ENCODE measurements around the gene ERLIN1.

Gene ERLIN1

DNA sequence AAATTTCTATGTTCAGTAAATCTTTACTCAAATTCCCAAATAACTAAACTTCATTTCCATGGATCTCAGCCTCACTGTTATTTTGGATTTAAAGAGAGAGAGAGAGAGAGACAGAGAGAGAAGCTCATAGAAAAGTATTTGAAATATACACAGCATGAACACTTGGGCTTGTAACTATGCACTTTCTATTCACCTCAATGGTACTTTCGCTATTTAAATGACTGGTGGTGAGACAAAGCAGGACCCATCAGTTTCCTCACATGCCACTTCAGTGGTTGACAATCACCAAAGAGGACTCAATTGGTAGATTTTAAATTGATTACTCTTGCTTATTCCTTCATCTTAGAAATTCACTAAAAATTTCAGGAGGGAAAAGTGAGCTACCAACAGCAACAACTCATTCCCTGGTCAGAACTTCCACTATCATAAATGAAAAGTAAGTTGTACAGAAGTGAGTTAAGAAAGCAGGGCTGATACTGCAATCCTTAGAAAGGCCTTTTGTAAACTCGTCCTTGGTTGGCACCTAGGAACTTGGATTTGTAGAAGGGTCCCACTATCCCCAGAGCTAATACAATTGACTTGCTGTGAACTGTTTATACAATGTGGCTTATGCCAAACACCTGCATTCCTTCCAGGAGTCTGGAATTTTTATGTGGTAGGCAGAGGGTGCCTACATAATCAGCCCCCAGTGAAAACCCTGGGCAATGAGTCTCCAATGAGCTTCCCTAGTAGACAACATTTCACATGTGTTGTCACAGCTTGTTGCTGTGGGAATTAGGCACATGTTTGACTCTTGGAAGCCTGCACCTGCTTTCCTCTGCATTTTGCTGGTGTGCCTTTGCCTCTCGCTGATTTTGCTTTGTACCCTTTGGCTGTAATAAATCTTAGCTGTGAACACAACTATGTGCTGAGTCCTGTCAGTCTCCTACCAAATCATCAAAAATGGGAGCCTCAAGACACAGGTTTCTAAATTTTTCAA is 10.8 kb downstream of the ERLIN1 start:
- intact Hi-C loops (cut with DNase I), result no loop called here
- DNase-seq, result no peak

DNA sequence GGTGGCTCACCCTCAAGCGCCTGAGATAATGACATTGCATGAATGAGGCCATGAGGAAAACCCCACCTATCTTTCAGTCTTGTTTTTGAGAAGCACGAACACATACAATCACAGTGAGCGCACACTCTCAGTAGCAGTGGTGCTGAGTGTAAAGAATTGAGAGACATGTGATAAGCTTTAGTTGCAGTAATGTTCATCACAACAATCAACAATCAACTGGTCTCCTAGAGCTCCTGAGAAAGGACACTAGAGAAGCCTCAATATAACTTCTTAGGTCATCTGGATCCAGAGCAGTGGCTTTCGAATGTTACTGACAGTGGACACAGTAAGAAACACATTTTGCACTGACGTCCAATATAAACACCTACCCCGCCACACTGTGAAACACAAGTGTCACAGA is 12.8 kb downstream of the ERLIN1 start:
- no peak for DNase-seq
- intact Hi-C loops (cut with DNase I), result no loop called here

DNA sequence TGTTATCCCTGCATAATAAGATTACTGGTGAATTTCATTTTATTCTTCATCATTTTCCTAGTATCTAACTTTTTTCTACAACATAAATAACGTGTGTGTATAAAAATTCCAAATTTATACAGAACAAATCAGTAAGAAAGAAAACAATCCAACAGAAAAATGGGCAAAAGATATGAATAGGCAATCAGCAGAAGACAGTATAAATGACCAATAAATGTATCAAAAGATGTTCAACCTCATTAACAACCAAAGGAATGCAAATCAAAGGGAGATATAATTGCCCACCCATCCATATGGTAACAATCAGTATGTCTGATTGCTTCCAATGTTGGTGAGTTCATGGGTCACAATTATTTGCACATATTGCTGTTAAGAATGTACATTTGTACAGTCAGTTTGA is 13.5 kb downstream of the ERLIN1 start:
- no peak for DNase-seq
- intact Hi-C loops (cut with DNase I), result no loop called here

DNA sequence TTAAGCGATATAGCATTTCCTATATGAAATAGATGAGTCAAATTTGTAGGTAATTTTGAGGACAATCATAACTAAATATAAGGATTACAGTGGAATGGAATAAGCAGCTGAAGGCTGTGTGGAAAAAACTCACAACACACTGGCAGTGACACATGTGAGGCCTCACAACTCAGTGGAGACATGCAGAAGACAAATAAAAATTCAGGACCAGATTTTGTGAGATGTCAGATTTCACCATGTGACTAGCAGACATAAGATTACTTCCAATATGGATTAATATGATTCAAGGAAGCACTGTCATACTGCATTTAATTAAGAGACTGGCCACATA is 17.6 kb downstream of the ERLIN1 start:
- no peak for DNase-seq
- intact Hi-C loops (cut with DNase I), result no loop called here

DNA sequence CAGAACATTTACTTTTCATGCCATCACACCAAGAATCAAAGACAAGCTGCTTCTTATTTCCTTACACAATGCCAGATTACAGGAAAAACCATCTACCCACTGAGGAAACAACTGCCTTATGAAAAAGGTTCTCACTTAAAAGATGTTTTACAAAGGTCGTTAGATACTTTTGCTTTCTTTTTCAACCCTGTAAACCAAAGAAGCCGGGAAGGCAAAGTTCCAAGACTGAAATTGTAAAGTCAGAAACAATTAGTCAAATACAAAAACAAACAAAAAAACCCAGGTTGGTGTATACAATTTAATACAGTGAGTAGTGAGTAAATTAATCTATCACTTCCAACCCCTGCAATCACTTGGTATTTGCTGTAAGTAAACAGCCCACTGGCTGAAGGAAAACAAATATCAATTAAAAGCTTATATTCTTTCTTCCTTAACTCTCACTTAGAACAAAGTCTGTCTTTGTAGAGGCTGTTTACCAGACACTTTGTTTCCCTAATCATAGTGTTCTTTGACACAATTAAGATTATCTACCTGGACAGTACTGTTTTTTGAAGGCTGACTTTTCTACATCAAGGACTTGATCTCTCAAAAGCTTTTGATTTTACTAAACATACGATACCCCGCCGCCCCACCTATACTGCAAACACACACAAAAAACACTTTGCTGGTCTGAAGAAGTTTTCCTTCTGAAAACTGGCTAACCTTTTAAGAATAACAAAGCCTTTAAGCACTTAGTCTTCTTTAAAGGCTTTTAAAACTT is 18.1 kb downstream of the ERLIN1 start:
- intact Hi-C loops (cut with DNase I), result no loop called here
- DNase-seq, result no peak

DNA sequence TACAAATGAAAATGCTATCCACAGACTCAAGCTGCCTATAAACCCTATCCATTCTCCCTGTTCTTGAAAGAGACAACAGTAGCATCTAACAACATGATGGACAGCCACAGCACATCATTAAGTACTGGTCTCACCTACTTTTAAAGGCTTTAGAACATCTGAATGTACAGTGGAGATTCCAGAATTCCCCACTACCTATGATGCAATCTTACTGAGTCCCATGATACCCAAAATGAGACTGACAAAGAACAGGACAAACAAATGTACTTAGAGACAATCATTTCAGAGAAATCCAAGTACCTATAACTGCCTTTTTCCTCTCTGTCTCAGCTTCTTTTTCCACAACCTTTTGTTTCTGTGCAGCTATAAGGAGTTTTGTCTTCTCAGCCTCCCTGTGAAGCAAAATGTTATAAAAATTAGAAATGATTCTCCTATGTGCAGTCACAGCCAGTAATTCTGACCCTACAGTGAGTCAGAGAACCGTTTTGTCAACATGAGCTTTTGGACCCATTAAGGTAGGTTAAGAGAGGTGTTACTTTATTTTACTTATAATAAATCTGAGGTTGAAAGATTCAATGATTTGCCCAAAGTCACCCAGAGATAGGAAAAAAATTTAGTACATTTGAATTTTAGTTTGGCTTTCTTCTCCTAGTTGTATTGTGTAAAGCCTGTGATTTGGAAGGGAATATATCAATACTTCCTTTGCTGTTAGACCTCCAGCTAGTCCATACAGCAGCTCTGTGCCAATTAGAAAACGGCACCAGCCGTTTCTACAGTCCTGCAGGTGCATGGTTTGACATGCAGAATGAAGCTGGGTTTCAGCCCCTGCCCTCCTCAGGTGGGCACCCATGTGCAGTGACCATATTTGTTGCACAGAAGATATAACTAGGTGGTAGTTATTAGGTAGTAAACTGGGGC is 21.9 kb downstream of the ERLIN1 start:
- DNase-seq, result no peak
- intact Hi-C loops (cut with DNase I), result no loop called here

DNA sequence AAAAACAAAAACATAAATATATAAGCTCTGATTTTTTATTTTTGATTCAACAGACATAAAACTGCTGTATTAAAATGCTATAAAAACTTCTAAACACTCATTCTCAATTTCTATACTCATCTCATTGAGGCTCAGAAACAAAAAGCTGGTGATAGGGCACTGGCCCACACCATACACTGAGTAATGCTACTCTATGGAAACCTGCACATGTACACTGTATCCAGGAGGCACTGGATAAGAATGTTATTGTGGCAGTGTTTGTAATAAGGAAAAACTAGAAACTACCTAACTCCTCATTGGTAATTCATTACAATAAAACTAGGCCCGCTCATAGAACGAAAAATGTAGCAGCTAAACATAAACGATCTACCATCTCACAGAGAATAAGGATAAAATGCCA is 23.1 kb downstream of the ERLIN1 start:
- no peak for DNase-seq
- intact Hi-C loops (cut with DNase I), result no loop called here

DNA sequence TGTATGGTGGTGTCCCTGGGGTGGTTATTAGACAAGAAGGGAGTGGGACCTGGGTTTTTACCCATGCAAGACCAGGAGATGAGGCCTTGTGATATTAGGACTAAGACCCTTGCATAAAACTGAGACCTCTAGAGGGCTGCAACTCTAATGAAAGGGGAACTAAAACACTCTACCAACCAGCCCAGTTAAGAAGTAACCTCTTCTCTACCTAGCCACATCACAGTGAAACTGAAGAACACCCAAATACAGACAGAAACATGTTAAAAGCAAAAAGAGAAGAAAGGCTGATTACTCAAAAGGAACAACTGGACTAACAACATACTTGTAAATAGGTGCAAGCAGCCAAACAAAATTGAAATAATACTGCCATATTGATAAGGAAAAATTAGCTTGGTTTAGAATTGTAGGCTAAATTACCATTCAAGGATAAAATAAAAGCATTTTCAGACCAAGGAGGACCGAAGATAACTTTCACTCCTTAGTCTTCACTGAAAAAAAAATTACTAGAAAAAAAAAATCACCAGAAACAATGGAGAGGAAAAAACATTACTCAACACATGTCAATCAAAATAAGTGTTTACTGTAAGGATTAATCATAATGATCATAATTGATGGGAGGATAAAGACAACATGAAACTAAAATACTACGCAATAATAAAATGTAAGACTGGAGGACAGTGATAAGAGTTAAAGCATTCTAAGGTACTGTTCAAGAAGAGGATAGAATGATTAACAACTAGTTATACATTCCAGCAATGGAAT is 27.6 kb downstream of the ERLIN1 start:
- no peak for DNase-seq
- intact Hi-C loops (cut with DNase I), result no loop called here

DNA sequence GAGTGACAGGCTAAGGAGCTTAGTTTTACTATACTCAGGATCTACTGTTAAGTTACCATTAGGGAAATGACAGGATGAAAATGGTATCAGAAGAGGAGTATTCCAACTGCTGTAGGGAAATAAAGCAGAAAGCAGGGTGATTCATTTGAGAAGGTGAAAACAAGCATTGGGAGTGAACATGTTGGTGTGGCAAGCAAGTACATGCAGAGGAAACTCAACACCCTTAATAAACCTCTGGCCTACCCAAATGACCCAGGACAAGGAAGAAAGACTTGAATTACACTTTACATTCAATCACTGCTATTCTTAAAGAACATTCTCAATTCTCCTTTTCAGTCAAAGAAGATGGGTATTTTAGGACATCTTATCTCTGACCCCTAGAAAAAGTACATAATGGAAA is 28.7 kb downstream of the ERLIN1 start:
- intact Hi-C loops (cut with DNase I), result no loop called here
- no peak for DNase-seq

DNA sequence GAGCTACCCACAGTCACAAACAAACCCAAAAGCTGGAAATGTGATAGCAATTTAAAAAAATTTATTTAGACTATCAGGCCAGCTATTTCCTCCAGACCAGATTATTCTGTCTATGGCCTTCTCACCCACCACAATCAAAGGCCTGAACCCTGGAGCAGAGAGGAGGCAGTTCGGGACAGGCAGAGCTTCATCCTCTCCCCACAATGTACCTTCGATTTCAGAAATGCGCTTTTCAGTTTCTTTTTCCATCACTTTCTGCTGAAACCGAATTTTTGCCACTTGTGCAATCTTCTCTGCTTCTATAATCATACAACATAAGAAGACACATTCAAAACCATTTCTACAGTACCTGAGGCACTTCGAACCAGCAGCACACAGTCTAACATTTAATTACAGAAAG is 29.9 kb downstream of the ERLIN1 start:
- intact Hi-C loops (cut with DNase I), result no loop called here
- DNase-seq, result no peak

DNA sequence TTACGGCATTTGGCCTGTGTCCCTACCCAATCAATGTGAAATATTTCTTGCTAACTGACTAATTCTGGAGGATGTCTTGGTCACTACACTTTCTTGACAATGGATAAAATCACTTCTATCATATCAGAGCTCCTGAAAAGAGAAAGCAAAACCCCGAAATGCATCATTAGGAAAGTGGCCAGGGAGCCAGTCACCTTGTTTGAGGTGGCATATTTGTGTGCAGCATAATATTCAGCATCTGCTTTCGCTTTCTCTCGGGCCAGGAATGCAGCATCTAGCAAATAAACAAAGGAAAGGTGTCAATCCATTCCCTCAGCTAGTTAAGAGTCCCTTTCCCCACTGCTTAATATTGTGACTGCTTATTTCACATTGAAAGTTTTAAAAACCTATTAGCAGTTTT is 31.2 kb downstream of the ERLIN1 start:
- no peak for DNase-seq
- intact Hi-C loops (cut with DNase I), result no loop called here

DNA sequence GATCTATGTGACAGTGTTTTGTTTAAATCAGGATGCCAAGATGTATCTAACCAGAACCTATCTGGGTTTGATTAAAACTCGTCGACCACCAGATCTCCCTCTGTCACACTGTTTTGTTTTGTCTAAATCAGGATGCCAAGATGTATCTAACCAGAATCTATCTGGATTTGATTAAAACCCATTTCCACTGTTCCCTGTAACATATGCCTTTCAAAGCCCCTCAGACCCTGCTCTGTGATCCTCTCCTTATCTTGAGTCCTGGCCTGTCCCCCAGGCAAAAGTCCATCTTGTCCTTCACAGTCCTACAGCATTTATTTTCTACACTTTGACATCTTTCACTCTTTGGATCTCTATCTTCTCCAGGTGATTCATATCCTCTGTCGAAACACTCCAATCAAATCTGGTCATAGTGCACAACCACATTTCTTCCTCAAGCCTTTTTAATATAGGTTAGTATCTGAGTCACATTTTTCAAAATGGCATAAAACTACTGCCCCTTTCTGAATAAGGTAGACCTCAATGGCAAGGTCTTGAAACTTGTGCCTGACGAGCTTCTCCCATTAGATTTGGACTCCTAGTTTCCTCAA is 32.5 kb downstream of the ERLIN1 start:
- no peak for DNase-seq
- intact Hi-C loops (cut with DNase I), result no loop called here

DNA sequence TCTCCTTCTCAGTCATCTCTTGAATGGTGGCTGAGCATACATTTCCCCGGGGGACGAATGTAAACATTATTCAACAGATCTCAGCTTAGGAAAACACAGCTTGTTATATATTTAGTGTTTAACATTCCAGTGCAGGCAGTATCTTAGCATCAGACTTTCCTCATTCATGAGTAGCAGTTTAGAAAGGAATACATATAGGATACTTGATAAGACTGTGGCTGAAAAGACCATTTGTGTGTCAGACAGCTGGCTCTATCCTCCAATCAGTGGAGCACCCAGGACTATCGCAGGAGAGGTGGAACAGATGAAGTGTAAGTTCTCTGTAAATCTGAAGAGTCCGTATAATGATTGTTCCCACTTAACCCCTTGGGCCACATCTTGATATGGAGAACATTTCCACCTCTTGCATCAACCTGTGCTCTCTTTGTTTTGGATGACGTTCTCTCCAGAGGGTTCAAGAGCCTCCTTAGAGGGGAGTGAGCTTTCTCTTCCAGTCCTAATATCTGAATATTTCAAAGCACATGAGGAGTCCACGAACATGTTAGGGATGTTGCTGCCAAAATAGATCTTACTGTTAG is 34.0 kb downstream of the ERLIN1 start:
- DNase-seq, result no peak
- intact Hi-C loops (cut with DNase I), result no loop called here

DNA sequence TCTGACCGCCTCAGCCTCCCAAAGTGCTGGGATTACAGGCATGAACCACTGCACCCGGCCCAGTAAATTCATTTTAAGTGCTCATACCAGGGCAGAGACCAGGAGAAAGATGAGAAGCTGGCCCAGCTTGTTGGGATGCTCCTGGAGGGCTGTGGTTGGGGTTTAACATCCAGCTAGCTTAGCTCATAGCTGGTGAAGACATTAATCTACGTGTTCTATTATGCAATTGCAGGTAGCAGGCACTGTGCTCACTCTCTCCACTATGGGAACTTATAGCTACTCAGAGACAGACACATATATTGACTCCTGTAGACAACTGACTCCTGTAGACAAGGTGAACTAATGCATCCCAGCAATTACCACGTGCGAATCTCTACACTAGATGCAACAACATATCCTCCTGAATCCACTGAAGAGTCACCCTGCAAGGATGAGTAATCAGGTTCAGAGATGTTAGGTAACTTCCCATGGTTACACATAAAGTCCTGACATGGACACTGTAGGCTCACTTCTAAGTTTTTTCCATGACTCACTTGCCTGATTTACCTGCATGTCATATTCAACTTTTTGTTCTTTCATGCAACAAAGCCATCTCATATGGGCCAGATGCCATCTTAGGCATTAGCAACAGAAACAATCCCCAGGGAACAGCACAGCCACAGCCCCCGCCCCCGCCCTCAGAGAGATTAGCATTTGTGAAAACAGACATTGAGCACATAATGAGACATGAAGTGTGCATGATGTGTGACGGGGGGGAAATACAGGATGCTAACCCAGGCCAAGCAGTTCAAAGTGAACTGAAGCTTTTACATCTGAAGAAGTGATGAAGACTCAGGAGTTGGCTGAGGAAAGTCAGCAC is 37.2 kb downstream of the ERLIN1 start:
- DNase-seq, result no peak

DNA sequence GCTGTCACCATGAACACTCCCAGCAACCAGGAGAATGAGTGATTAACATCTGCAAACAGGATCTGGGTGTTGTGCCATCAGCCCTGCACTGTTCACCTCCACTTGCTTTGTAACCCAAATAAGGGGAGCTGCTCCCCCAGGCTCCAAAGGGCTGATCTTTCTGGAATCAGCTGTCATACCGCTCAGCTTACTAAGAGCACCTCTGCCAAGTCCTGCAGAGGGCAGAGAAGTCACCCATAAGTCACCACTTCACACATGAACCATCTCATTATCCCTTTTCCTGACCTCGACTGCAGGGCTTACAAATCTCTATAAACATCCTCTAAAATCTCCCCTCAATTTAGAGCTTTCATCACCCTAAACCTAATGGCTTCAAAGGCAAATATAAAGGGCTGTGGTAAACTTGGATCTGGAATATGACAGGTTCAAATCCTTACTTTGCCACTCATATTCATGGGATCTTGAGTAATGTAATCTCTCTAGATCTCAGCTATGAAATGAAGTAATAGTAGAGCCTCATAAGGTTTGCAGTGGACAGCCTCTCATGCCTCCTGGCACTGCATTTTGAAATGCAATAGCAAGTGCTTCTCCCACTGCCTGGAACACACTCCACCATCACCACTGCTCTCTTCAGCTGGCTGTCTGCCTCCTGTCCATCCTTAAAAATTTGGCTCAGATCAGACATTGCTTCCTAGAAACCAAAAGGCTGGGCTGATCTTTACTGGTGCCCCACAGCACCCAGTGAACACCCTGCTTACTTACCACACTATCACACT is 38.8 kb downstream of the ERLIN1 start:
- DNase-seq, result no peak
- intact Hi-C loops (cut with DNase I), result no loop called here

More for the DNA sequence above, 37.2 kb downstream of the ERLIN1 start:
- intact Hi-C loops (cut with DNase I), result no loop called here

DNA sequence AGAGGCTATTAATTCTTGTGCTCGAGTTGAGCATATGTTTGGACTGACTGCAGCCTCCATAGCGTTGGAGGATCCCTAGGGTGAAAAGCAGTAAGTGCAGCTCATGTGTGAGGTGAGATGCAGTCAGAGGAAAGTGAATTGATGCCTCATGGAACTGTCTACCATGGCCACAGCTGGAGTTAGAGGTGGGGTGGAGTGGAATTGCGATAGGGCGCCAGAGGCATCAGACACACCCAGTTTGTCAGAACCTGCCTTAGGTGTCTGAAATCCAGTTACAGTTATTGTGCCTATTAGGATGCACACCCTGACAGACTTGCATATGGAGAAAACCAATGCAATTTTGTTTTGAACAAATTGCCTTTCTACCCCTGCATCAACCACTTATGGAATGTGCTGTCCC is 39.4 kb downstream of the ERLIN1 start:
- DNase-seq, result no peak
- intact Hi-C loops (cut with DNase I), result no loop called here

DNA sequence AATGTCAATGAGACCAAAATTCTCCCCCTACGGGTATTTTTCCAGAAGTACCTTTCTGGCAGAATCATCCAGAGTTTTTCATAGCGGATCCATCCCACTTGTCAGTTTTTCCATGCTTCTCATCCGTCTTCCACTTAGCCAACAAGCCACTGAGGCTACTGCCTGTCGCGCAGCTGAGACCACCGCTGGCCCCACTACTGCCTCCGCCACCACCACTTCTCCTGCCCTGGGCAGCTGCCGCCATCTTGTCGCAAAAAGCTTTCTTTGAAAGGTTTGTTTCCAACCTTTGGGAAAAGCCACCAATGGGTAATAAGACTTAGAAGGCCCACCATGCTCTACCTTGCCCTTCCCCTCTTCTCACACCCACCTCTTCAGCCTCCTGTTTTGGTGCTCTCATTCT is 42.1 kb downstream of the ERLIN1 start:
- DNase-seq, result no peak
- intact Hi-C loops (cut with DNase I), result no loop called here
